NCI-H1048 (cell line): ENCODE data around the gene GRB2.
"Not testable (repeated sequence)": the region's sequence is repeated elsewhere in the genome, so short reads cannot be mapped to it uniquely, and the experiment has no call there.

Experiments used
- DNase-seq: peaks from one replicate; lab custom pipeline; 2025; lab: John Stamatoyannopoulos, UW

The GRB2 gene

GRCh38 chr17:75405365-75406221, at the start of gene GRB2:
TSS of gene GRB2 (minus strand) at chr17:75405678. CDS start at chr17:75393628, 12,050 bp downstream.
- peak; percentile 93 for DNase-seq

GRCh38 chr17:75454672-75455071, 49.2 kb upstream of the GRB2 start:
- not testable (repeated sequence) for DNase-seq

DNA sequence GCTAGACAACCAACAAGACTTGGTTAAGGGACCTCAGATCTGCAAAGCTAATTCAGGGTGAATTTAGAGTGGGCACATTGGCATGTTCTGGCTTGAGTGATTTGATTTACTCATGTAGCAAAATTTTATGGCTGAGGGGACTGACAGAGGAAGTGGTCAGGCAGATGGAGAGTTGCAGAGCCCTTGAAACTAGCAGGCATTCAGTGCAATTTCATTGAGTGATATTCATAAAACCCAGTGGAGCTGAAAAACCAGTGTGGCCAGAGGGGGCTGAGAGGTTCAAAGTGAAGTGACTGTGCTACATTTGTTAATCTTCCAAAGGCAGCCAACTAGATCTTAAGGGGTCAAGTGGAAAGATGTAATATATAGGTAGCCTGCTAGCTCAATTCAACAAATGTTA, 48.7 kb upstream of the GRB2 start:
- DNase-seq: no peak

DNA sequence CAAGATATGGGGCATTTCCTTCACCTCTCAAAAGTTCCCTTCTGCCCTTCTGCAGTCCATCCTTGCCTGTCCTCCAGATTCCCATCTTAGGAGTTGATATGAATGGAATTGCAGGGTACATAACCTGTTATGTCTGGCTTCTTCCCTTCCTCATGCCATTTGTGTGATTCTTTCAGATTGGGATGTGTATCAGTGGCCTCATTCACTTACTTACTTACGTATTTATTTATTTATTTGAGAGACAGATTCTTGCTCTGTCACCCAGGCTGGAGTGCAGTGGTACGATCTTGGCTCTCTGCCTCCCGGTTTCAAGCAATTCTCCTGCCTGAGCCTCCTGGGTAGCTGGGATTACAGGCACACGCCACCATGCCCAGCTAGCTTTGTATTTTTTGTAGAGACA, 44.8 kb upstream of the GRB2 start:
- DNase-seq: no peak

DNA sequence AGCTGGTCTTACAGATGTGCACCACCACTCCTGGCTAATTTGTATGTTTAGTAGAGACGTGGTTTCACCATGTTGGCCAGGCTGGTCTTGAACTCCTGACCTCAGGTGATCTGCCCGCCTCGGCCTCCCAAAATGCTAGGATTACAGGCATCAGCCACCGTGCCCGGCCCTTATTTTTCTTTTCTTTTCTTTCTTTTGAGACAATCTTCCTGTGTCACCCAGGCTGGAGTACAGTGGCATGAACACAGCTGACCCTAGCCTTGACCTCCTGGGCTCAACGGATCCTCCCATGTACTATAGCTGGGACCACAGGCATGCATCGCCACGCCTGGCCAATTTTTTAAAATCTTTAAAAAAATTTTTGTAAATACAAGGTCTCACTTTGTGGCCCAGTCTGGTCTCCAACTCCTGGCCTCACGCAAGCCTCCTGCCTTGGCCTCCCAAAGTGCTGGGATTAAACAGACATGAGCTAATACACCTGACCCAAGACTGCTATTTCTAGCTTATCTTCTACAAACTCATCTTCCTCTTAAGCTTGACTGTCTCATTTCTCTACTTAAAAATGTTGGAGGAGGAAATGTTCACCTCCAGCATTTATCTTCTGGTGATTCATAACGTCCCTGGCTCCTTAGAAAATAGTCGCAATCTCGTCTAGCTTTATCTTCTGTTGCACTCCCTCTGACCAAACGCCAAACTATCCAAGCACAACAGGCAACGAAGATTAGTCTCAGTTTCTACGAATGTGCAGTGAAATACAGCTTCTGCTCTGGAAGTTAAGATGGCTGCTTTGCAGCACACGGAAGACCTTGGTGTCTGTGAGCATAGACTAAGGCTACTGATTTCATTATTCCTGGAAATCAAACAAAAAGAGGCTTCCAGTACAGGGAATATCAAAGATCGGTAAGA, 42.7 kb upstream of the GRB2 start:
- DNase-seq: no peak

- not testable (repeated sequence) for DNase-seq
These were observed 40.4 kb upstream of the GRB2 start for GRCh38 chr17:75445896-75446295.

DNA sequence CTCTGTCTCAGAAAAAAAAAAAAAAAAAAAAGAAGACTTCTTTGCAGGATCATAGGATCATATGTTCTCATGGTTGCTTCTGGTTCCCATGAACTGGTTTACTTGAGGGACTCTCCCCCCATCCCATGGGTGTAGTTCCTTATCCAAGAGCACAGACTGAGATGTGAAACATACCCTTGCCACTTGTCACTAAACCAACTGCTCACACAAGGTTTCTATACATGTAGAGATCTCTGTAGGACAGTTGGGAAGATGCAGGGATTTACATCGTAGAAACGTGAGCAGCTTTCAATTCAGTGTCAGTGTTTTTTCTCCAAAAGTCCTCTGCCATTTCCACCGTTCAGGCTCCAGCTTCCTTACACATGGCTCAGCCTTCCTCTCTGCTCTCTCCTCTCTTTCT, 39.8 kb upstream of the GRB2 start:
- DNase-seq: no peak

DNA sequence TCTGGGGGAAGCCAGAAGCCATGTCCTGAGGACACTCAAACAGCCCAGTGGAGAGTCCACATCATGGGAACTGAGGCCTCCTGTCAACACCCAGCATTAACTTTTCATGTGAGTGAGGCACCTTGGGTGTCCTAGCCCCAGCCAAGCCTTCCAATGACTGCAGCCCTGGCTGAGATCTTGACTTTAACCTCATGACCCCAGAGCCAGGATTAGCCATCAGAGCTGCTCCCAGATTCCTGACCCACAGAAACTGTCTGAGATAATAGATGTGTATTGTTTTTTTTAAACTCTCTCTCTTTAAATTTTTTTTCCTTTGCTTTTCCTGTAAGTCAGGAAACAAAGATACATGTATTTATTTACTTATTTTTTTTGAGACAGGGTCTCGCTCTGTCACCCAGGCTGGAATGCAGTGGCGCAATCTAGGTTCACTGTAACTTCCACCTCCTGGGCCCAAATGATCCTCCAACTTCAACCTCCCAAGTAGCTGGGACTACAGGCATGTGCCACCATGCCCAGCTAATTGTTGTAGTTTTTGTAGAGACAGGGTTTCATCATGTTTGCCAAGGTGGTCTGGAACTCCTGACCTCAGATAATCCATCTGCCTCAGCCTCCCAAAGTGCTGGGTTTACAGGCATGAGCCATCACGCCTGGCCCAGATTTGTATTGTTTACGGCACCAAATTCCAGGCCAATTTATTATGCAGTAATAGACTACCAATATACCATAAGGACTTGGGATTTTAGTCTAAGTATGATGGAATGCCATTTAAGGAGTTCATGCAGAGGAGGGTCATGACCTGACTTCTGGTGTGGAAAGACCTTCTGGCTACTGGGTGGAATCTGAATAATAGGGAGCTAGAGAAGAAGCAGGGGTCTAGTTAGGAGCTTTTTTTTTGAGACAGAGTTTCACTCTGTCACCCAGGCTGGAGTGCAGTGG, 37.0 kb upstream of the GRB2 start:
- DNase-seq: no peak

- no peak for DNase-seq
These were observed 35.4 kb upstream of the GRB2 start for GRCh38 chr17:75440738-75441448.

DNA sequence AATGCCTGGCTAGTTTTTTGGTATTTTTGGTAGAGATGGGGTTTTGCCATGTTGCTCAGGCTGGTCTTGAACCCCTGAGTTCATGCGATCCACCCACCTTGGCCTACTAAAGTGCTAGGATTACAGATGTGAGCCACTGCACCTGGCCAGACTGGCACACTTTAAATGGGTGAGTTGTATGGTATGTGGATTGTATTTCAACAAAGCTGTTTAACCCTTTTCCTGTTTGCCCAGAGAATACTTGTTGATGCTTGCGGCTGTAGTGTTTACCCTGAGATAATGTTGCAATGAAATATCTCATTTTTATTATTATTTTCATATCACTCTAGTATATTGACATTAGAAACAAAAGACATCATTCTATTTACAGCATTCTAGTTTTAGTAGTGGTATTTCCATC, 33.8 kb upstream of the GRB2 start:
- DNase-seq: no peak

DNA sequence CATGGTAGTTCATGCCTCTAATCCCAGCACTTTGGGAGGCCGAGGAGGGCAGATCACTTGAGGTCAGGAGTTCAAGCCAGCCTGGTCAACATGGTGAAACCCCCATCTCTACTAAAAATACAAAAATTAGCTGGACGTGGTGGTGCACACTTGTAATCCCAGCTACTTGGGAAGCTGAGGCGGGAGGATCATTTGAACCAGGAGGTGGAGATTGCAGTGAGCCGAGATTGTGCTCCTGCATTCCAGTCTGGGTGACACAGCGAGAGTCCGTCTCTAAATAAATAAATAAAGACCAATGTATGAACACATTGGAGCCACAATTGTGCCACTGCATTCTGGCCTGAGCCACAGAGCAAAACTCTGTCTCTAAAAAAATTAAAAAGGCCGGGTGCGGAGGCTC, 31.9 kb upstream of the GRB2 start:
- DNase-seq: not testable (repeated sequence)

DNA sequence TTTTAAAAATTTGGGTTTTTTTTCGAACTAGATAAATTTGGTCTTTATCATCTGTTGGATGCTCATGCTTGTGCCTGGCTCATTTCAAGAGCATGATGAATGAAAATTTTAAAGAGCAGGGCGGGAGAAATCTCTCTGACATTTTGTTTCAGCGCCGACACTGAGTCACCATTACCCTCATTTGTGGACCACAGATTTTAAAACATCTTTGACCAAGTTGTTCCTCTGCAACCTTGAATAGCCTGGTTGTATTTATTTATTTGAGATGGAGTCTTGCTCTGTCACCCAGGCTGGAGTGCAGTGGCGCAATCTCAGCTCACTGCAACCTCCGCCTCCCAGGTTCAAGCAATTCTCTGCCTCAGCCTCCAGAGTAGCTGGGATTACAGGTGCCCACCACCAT, 29.0 kb upstream of the GRB2 start:
- DNase-seq: not testable (repeated sequence)

- DNase-seq: no peak
These were observed 27.8 kb upstream of the GRB2 start for GRCh38 chr17:75433218-75433783.

- DNase-seq: no peak
These were observed 24.9 kb upstream of the GRB2 start for GRCh38 chr17:75430159-75430974.

DNA sequence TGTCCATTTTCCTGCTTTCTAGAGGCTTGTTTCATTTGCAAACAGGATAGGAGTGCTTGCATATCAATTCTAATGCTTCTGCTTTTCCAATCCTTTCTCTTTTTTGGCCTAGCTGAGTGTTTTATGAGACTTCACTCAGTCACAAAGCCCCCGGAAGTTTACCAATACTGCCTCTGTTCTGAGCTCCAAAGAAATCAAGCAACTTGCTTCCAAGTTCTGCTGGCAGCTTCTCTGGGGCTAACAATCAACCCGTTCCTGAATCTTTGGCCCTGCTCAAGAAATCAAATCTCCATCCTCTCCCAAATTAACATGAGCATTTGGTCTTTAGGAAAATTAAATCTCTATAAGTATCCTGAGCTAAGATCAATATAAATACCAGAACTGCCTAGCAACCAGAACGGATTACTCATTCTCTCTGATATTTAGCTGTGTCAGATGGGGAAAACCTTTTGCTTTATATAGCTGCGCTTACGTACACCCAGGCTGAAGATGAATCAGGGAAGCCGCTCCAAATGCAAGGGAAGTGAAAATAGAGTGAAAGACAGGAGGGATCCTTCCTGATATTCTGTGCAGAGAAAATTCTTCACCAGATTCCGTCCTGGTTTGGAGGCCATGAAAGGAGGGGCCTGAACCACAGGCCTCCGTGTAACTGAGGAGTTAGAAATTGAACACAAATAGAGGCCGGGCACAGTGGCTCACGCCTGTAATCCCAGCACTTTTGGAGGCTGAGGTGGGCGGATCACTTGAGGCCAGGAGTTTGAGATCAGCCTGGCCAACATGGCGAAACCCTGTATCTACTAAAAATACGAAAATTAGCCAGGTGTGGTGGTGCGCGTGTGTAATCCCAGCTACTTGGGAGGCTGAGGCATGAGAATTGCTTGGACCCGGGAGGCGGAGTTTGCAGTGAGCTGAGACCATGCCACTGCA, 23.3 kb upstream of the GRB2 start:
- no peak for DNase-seq

DNA sequence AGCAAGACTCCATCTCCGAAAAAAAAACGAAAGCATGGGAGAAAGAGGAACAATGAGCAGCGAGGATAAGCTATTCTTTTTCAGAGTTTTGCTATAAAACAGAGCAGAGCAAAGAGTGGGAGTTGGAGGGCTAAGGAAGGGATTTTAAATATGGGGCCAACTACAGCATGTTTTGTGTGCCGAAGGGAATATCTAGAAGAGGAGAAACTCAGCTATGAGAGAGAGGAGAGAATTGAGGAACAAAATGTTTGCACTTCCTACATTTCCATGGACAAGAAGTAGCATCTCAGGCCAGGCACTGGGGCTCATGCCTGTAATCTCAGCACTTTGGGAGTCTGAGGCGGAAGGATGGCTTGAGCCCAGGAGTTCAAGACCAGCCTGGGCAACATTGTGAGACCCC, 13.1 kb upstream of the GRB2 start:
- DNase-seq: no peak

GRCh38 chr17:75417054-75417580, 11.6 kb upstream of the GRB2 start:
- no peak for DNase-seq

- no peak for DNase-seq
These were observed 10.5 kb upstream of the GRB2 start for GRCh38 chr17:75416006-75416405.

- DNase-seq: no peak
These were observed 9.0 kb upstream of the GRB2 start for GRCh38 chr17:75414488-75414887.
